Prostate gland (tissue), 2 donors: ENCODE data around the gene CD200R1L.

Experiments
- POLR2A ChIP-seq: fragments of 450-650 bp; IDR thresholded peaks from one replicate; pipeline ENCODE4 v1.6.1; 2016; ENCODE audit warnings: antibody characterized with exemption, mild to moderate bottlenecking
- TF ChIP-seq, protein P1 (sequence below), 4 experiments: fragments of 200-600 bp in 2 of 4; fragments of 450-650 bp in 2 of 4; sonication (generic) in 2 of 4; IDR thresholded peaks; 1 replicate in 3 of 4; 2 replicates in 1 of 4; pipeline ENCODE4 v1.5.1; 2016 to 2019; ENCODE audit warnings: antibody characterized with exemption in 4 of 4, mild to moderate bottlenecking in 2 of 4, moderate library complexity in 2 of 4

DNA sequence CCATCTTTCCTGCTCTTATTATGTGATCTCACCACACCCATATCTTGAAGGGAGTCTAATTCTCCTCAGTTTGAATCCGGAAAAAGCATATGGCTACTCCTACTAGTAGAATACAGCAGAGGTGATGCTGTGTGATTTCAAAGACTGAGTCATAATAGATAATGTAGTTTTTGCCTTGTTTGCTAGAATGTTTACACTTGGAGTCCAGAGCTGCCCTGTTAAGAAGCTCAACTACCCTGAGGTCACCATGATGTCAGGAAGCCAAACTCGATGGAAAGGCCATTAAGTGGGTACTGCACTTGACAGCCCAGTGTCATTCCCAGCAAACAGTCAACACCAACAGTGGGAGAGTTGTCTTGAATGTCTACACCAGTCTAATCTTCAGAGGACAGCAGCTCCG is 56.9 kb downstream of the CD200R1L start:
- TF ChIP-seq, protein P1, sequence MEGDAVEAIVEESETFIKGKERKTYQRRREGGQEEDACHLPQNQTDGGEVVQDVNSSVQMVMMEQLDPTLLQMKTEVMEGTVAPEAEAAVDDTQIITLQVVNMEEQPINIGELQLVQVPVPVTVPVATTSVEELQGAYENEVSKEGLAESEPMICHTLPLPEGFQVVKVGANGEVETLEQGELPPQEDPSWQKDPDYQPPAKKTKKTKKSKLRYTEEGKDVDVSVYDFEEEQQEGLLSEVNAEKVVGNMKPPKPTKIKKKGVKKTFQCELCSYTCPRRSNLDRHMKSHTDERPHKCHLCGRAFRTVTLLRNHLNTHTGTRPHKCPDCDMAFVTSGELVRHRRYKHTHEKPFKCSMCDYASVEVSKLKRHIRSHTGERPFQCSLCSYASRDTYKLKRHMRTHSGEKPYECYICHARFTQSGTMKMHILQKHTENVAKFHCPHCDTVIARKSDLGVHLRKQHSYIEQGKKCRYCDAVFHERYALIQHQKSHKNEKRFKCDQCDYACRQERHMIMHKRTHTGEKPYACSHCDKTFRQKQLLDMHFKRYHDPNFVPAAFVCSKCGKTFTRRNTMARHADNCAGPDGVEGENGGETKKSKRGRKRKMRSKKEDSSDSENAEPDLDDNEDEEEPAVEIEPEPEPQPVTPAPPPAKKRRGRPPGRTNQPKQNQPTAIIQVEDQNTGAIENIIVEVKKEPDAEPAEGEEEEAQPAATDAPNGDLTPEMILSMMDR (IDR thresholded peaks at IDR 0.05): no peak
- no peak for TF ChIP-seq POLR2A
